Measurements from ENCODE around the gene TMTC1. TPM values are rescaled to one million over a fixed set of nuclear protein-coding genes. Genes with fewer than 3 reads are reported as not detected.

The TMTC1 gene
- total RNA-seq, 1 experiment from 2014 or later, result 0.17 TPM

- no TSS peak for BruUV-seq (replicated peaks)
- peaks cover 13% of the 10 kb centered on the region for H3K27me3 Mint-ChIP-seq (ENCODE audit: unreplicated experiment)
- no peak for TF ChIP-seq CTCF (IDR thresholded peaks at IDR 0.05; ENCODE audit: unreplicated experiment)
- DNase-seq, result no peak
- no peak overlapping the region for H3K27ac Mint-ChIP-seq (ENCODE audit: unreplicated experiment)
- intact Hi-C loops (cut with micrococcal nuclease; ENCODE audit: unreplicated experiment), result no loop called here
- no peaks in the 10 kb centered on the region for H3K36me3 Mint-ChIP-seq (ENCODE audit: insufficient read depth, unreplicated experiment)
- no peak overlapping the region for H3K4me3 Mint-ChIP-seq (ENCODE audit: low read depth, unreplicated experiment)
- H3K9me3 Mint-ChIP-seq (ENCODE audit: low read depth, unreplicated experiment), result no peaks in the 10 kb centered on the region
- CTCF ChIA-PET, result no interaction called here
- H3K4me1 Mint-ChIP-seq (ENCODE audit: low read depth, unreplicated experiment), result no peaks in the 10 kb centered on the region
Observed at GRCh38 chr12:29695026-29695425, 88.7 kb downstream of the TMTC1 start.

GRCh38 chr12:29694002-29694401 is 89.7 kb downstream of the TMTC1 start:
- H3K4me3 Mint-ChIP-seq (ENCODE audit: low read depth, unreplicated experiment), result no peak overlapping the region
- peaks cover 23% of the 10 kb centered on the region for H3K27me3 Mint-ChIP-seq (ENCODE audit: unreplicated experiment)
- no peaks in the 10 kb centered on the region for H3K9me3 Mint-ChIP-seq (ENCODE audit: low read depth, unreplicated experiment)
- TF ChIP-seq CTCF (IDR thresholded peaks at IDR 0.05; ENCODE audit: unreplicated experiment), result no peak
- BruUV-seq (replicated peaks), result no TSS peak
- H3K36me3 Mint-ChIP-seq (ENCODE audit: insufficient read depth, unreplicated experiment), result no peaks in the 10 kb centered on the region
- no peak overlapping the region for H3K27ac Mint-ChIP-seq (ENCODE audit: unreplicated experiment)
- no peaks in the 10 kb centered on the region for H3K4me1 Mint-ChIP-seq (ENCODE audit: low read depth, unreplicated experiment)
- DNase-seq, result no peak
- CTCF ChIA-PET, result no interaction called here
- intact Hi-C loops (cut with micrococcal nuclease; ENCODE audit: unreplicated experiment), result no loop called here

GRCh38 chr12:29692237-29692636 is 91.5 kb downstream of the TMTC1 start:
- Mint-ChIP-seq H3K27ac (ENCODE audit: unreplicated experiment) (no peak overlapping the region), H3K36me3 (ENCODE audit: insufficient read depth, unreplicated experiment) (no peaks in the 10 kb centered on the region), H3K4me3 (ENCODE audit: low read depth, unreplicated experiment) (no peak overlapping the region), H3K4me1 (ENCODE audit: low read depth, unreplicated experiment) (no peaks in the 10 kb centered on the region), H3K9me3 (ENCODE audit: low read depth, unreplicated experiment) (no peaks in the 10 kb centered on the region), H3K27me3 (ENCODE audit: unreplicated experiment) (peaks cover 23% of the 10 kb centered on the region)
- intact Hi-C loops (cut with micrococcal nuclease; ENCODE audit: unreplicated experiment), result no loop called here
- BruUV-seq (replicated peaks), result no TSS peak
- CTCF ChIA-PET, result no interaction called here
- no peak for DNase-seq
- no peak for TF ChIP-seq CTCF (IDR thresholded peaks at IDR 0.05; ENCODE audit: unreplicated experiment)

GRCh38 chr12:29691161-29691854 is 92.4 kb downstream of the TMTC1 start:
- no peak for DNase-seq
- TF ChIP-seq CTCF (IDR thresholded peaks at IDR 0.05; ENCODE audit: unreplicated experiment), result no peak
- Mint-ChIP-seq H3K27me3 (ENCODE audit: unreplicated experiment) (peaks cover 23% of the 10 kb centered on the region), H3K4me1 (ENCODE audit: low read depth, unreplicated experiment) (no peaks in the 10 kb centered on the region), H3K36me3 (ENCODE audit: insufficient read depth, unreplicated experiment) (no peaks in the 10 kb centered on the region), H3K9me3 (ENCODE audit: low read depth, unreplicated experiment) (no peaks in the 10 kb centered on the region), H3K4me3 (ENCODE audit: low read depth, unreplicated experiment) (no peak overlapping the region), H3K27ac (ENCODE audit: unreplicated experiment) (no peak overlapping the region)
- BruUV-seq (replicated peaks), result no TSS peak
- intact Hi-C loops (cut with micrococcal nuclease; ENCODE audit: unreplicated experiment), result no loop called here
- CTCF ChIA-PET, result interaction anchor here (0.7 kb wide), 2 partner anchors 71 to 336 kb away, joined by 3 read pairs; no protein-coding TSS in a partner anchor

Data from Calu3 (cell line).